DMS 273 (cell line): ENCODE measurements around the gene FCHSD2.

ENCODE experiments used
- DNase-seq: peaks from one replicate; lab custom pipeline; 2025; ENCODE audit not compliant: unreplicated experiment; lab: John Stamatoyannopoulos, UW

The FCHSD2 gene

DNA sequence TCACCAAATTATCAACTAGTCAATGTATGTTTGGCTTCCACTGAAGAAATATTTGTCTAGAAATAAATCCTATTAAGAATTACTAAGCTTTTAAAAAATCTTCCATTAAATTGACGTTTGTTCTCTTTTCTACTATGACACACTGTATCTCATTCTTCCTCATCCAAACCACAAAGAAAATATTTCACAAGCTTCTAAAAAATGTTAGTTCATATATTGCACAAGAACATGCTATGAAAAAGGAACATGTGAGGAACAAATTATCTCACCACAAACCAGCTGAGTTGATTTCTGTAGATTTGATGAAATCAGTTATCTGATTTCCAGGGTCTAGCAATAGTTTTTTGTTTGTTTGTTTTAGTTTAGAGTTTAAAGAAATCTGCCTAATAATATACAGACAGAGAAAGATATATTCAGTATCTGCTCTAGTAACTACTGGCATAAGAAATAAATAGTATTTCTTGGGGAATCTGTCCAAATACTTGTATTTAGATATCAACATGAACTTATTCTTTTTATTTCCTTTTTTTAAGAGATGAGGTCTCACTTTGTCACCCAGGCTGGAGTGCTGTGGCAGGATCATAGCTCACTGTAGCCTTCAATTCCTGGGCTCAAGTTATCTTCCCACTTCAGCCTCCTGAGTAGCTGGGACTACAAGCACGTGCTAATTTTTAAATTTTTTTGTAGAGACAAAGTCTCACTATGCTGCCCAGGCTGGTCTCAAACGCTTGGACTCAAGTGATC, 166.2 kb downstream of the FCHSD2 start:
- DNase-seq: no peak

DNA sequence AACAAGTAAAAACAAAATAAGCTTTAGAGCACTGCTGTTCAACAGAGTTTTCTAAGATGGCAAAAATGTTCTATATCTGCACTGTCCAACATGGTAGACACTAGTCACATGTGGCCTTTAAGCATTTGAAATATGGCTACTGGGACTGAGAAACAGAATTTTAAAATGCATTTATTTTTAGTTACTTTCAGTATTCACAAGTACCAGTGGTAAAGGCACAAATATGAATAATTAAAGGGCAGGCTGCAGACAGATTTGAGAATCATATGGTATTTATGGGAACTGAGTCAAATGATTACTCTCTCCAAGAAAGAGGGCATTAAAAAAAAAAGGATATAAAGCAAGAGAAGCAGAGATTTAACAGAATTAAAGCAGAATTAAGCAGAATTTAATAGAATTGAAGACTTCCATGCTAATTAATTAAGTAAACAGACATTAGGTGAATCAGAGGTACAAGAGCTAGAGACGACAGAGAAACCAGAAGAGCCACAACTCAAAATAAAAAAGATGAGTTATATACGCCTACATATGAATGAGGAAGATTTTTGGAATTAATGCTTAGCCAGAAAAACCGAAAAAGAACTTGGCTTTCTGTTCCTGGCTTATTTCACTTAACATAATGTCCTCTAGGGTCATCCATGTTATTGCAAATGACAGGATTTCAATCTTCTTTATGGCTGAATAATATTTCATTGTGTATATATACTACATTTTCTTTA, 167.5 kb downstream of the FCHSD2 start:
- DNase-seq: no peak

DNA sequence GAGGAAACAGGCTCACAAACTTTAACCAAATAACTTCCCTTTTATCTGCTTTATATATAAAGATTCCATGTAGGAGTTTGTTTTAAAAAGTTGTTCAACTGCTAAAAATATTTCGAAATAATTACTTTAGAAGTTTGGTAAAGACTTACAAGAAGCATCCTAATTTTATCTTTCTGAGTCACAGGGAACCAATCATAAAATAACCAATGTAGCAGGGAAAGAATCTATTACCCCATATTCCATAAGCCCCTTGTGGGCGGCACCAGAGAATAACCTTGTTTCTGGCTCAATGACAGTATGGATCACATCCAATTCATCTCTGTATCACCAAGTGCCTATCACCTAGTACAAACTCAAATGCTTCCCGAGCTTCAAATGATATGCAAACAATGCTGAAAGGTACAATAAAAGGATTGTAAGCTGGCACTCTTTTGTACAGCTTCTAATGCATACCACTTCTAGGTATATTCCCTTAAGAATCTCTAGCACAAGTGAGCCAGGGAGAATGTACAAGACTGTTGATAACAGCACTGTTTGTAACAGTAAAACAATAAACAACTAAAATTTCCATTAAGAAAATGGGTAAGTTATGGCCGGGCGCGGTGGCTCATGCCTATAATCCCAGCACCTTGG, 169.5 kb downstream of the FCHSD2 start:
- no peak for DNase-seq

DNA sequence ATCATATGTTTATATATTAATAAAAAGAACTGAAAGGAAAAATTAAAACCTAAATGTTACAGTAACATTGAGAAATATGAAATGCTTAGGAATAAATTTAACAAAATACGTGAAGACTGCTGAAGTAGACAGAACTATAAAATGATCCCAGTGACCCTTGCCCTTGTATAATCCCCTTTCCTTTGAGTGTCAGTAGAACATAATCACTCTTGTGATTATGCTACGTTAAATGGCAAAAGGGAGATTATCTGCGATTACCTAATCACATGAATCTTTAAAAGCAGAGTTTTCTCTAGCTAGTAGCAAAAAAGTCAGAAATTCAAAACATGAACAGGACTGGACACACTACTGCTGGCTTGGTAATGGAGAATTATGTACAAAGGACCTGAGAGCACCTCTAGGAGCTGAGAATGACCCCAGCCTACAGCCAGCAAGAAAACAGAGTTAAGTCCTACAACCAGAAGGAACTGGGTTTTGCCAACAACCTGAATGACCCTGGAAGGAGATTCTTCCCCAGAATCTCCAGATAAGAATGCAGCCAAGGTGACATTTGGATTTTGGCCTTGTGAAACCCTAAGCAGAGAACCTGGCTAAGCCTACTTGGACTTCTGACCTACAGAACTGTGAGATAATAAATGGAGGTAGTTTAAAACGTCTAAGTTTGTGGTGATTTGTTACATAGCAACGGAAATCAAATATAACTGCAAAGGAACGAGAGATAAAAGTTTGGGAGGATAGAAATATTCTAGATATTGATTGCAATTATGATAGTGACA, 170.7 kb downstream of the FCHSD2 start:
- DNase-seq: no peak

DNA sequence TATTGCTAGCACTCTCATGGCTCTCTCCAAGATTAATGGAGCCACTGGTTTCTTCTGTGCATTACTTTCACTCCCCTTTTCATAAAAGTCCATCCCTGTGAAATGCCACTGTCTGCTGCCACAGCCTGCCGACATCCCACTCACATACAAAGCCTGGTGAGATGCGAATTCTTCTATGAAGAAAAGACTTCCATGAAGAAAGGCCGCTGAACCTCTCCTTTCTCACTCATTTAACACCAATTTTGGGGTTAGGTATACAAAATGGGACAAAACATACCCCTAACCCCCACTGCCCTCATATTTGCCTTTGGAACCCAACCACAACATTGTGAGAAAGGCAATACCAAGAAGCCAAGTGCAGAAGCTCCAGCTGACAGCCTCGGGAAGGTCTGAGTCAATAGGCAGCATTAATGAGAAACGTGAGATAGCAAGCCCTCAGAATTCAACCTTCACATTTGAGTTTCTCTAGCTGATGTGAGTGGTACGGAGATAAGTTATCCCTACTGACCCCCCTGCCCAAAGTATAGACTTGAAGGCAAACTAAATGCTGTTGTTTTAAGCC, 171.5 kb downstream of the FCHSD2 start:
- DNase-seq: no peak

DNA sequence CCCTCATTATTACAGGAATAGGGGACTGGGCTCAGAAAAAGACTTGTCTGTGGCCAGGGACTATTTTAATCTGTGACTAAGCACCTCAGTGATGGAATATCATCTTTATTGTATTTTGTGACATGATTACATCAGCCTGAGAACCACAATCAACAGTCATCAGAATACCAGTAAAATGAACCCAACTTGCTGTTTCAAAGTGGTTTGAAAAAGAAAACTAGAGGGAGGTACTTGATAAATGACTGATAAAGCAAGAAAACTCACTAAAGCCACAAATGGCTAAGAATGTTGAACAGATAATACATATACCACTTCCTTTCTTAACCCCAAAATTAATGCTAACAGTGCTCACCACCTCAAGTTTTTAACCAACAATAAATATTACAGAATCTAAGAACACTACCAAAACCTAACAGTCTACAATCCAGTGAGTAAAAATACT, 172.2 kb downstream of the FCHSD2 start:
- no peak for DNase-seq

DNA sequence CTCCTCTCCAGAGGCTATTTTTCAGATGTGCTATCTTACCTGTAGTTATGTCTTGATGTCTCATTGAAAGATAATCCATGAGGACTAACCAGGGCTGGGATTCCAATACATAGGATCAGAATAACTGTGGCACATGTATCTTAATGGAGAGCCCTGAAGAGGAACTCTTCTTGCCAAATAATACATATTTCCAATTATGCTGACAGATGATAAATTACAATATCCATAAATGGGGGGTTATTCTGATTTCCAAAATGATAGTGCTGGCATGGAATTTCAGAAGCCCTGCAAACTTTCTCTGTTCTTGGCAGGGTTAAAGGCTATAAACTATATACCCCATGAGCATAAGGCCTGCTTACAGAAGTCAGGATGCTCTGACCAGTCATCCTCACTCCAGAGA, 173.7 kb downstream of the FCHSD2 start:
- DNase-seq: no peak

DNA sequence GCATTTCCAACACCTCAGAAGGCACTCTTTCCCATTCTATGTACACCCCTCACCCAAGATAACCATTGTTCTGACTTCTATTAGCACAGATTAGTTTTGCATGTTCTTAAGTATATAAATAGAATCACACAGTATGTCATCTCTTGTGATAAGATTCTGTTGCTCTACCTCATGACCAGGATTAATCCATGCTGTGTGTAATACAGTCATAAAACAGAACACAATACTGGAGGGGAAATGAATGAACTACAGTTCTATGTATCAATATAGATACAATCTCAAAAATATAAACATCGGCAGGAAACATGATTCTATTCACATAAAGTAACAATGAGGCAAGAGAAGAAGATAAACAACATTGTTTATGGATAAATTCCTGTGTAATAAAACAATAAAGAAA, 176.4 kb downstream of the FCHSD2 start:
- no peak for DNase-seq

DNA sequence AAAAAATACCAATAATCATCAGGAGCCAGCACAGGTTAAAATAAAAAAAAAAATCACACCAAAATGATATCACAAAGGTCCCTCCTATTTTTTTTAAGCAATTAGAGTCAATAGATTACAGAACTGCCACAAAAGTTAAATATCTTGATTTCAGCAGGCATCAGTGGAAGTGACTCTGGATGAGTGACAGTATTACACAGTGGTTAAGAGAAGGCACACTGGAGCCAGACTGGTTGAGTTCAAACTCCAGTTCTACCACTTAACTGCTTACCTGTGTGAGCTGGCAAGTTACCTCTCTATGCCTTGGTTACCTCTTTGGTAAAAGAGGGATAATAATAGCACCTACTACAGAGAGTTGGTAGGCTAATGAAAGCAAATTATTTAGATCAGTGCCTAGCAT, 179.4 kb downstream of the FCHSD2 start:
- DNase-seq: no peak

DNA sequence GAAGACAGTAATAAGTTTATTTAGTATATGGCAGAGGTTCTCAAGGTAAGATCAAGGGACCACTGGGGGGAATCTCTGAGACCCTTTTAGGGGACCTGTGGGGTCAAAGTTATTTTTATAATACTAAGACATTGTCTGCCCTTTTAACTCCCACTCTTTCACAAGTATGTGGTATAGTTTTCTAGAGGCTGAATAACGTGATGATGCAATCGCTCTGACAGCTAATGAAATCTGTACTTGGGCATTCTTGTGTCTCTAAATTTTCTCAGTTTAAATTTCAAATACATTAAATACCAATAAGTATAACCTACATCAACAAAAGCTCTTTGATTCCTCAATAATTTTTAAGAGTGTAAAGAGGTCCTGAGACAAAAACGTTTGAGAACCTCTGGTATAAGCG, 180.0 kb downstream of the FCHSD2 start:
- no peak for DNase-seq

DNA sequence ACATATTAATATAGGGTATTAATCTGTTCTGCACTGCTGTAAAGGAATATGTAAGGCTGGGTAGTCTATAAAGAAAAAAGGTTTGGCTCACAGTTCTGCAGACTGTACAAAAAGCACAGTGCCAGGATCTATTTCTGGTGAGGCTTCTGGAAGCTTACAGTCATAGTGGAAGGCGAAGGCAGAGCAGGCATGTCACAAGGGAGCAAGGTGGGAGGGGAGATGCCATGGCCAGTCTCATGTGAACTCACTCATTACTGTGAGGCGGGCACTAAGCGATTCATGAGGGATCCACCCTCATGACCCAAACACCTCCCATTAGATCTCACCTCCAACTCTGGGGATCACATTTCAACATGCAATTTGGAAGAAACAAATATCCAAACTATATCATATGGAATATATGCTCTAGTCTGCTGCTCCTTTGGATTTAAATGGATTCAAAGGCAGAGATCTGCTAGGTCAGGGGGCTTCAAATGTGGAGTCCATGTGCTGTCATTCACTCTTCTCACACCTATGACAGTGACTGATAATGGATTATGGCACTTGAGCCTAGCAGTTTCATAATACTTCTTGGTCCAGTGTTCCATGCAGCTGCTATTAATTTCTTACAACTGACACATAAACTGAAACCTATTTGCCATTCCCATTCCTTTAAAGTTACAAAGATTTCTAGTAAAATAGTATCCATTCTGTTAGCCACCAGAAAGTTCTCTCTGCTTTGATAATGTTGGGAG, 182.0 kb downstream of the FCHSD2 start:
- no peak for DNase-seq

DNA sequence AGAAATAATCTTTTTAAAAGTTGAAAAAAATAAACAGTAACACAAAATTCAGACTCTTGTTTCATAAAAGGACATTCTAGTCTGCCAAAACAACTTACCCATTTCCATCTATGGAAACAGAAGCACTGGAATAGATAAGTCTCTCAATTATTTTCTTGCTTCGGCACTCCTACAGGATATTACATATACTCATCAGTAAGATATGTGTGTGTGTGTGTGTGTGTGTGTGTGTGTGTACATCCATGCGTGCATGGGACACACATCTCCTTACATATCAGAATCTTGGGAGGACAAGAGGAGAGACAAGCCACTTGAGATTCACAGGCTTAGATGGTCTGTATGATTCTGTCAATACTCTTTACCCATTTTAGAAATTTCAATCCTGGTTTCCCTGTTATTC, 183.3 kb downstream of the FCHSD2 start:
- DNase-seq: no peak

DNA sequence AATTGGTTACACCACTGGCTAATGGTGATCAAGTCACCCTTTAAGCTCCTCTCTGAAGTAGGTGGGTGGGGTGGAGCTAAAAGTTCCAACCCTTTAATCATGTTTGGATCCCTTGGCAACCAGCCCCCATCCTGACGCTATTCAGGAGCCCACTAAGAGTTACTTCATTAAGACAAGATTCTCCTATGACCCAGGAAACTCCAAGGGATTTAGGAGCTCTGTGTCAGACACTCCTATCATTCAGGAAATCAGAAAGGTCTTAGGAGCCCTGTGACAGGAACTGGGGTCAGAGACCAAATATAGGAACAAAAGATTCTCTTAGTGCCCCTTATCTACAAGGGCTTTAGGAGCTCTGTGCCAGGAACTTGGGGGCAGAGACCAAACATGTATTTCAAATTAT, 186.7 kb downstream of the FCHSD2 start:
- no peak for DNase-seq

DNA sequence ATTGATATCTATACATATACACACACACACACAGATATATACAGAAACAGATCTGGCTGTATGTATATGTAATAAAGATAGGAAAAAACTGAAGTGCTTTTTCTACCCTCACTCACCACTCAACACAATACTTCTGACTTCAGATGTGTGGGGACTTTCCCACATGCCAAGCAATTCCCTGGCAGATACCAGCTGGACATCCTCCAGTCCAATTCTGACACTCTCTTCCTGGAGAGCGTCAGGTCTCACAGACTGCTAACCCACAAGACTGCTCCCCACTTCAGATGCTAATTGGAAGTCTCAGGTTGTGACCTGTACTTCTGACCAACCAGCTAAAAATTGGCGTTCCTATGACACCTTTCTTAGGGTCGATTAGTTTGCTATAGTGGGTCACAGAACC, 187.3 kb downstream of the FCHSD2 start:
- DNase-seq: no peak

DNA sequence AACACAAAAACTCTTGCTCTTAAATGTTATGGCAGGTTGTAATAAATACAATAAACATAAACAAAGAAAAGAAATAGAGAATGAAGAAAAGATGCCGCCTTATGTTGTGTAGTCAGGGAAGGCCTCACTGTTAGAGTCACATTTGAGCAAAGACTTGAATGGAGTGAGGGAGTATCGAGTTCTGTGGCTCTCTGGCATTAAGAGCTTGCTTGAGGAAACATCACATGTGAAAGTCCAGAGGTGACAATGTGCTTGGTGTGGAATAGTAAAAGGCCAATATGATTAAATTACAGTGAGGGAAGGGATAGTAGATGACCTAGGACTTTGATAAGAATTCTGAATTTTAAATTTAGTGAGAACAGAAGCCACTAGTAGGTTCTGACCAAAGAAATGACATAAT, 188.5 kb downstream of the FCHSD2 start:
- DNase-seq: no peak

DNA sequence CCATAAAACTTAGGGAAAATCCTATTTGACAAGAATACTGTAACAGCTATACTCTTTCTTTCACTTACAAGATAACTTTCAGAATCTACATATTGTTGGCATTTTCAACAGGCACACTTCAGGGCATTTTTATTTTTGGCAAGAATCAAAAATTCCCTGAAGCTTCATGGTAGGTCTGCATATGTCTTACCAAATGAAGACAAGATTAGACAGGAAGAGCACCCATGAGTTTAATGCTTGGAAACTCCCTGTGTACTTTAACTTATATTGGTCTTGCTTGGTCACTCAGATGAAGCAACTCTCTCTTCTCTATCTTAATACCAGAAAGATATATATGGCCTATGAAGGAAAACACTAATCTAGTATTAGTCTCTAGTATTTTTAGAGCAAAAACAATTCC, 190.2 kb downstream of the FCHSD2 start:
- no peak for DNase-seq

DNA sequence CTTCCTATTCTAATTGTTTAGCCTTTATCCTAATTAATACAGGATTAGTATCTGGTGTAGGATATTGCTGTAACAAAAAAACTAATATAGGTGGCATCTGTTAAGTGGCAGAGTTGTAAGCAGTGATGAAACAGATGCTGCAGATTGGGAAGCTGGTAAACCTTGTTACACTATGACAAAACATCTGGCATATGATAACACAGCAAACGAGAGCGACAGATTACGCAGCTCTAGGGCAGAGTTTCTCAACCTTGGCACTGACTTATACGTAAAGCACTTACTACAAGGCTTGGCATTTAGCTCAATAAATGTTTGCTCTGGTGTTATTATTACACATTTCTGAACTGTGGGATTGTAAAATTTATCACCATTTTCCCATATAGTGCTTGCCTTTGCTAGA, 190.9 kb downstream of the FCHSD2 start:
- DNase-seq: peak; percentile 27

DNA sequence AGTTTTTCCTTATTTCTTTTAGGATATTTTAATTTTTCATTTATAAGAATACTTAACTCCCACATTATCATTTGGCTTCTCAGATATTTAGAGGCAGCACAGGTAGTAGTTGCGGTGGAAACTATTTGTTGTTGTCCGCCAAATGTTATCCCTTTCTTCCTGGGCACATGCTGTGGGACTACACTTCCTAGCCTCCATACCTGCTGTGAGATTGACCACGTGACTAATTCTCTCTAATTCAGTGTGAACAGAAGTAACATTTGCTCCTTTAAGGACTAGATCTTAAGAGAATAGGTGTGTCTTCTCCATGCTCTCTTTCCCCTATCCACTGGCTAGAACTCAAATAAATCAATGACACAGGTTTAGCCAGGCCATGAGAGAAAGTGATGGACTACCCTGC, 191.4 kb downstream of the FCHSD2 start:
- DNase-seq: no peak

DNA sequence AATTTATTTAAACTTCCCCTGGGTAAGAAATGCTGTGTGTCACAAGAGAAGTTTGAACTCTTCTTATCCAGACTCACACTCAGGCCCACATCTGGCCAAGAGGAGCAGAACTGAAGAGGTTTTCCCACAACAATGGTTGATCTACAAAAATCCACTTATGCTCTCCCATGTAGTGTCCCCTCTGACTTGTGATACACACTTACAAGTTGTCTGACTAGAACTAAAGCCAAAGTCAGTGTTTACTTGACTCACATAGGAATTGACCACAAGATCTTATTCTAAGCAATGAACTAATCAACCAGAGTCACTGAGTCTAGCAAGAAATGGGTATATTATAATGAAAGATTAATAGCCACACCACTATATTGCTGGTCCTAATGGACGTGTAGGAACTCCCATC, 194.9 kb downstream of the FCHSD2 start:
- no peak for DNase-seq

DNA sequence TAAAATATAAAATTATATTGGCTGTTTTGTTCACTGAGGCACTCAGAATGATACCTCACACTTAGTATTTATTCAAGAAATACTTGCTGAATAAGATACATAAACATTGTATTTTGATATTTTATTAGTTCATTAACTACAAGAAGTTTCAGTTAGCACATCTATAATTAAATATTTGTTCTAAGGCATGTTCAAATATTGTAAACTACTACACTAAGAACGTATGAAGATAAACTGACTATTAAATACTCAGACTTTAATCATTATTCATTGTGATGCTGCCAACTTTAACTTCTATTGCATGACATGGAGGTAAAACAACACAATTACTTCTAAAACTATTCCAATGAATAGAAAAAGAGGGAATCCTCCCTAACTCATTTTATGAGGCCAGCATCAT, 198.5 kb downstream of the FCHSD2 start:
- DNase-seq: no peak

DNA sequence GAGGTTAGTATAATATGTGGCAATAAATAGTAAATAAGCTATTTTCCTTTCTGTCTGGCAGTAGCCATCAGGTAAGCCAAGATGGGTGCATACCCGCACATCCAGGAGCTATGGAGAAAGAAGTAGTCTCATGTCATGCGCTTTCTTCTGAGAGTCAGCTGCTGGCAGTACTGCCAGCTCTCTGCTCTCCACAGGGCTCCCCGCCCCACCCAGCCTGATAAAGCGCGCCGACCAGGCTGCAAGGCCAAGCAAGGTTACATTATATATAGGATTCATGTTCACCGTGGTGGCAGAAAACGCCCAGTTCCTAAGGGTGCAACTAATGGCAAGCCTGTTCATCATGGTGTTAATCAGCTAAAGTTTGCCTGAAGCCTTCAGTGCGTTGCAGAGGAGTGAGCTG, 201.7 kb downstream of the FCHSD2 start:
- DNase-seq: no peak
